GM19193 (cell line): Measurements from ENCODE around the gene MEX3D.

Source experiments
- POLR2A ChIP-seq: IDR thresholded peaks from 4 replicates; pipeline ENCODE4 v1.6.1; 2011; ENCODE audit not compliant: insufficient read depth, insufficient read length; ENCODE audit errors: extremely low read depth

MEX3D gene

DNA sequence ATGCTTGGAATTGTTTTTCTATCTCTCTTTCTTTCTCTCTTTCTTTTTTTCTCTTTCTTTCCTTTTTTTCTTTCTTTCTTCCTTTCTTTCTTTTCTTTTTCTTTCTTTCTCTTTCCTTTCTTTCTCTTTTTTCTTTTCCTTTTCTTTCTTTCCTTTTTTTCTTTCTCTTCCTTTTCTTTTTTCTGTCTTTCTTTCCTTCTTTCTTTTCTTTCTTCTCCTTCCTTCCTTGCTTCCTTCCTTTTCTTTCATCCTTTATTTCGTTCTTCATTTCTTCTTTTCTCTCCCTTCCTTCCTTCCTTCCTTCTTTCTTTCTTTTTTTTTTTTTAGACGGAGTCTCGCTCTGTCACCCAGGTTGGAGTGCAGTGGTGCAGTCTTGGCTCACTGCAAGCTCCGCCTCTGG is 1.9 kb upstream of the MEX3D start:
- no peak for TF ChIP-seq POLR2A

DNA sequence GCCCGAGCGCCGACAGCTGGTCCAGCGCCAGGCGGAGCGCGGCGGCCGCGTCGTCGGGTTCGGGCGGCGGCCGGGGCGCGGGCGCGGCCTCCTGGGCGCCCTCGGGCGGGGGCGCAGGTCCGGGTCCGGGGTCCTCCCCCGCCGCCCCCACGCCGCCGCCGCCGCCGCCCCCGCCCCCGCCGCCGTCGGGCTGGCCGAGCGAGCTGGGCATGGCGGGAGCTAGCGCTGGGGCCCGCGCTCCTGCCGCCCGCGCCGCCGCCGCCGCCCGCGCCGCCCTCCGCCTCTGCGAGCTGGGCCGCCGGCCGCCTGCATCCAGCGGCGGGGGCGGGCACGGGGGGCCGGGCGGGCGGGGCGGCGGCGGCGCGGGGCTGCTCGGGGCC is 287 bp downstream of the MEX3D start:
- no peak for TF ChIP-seq POLR2A

DNA sequence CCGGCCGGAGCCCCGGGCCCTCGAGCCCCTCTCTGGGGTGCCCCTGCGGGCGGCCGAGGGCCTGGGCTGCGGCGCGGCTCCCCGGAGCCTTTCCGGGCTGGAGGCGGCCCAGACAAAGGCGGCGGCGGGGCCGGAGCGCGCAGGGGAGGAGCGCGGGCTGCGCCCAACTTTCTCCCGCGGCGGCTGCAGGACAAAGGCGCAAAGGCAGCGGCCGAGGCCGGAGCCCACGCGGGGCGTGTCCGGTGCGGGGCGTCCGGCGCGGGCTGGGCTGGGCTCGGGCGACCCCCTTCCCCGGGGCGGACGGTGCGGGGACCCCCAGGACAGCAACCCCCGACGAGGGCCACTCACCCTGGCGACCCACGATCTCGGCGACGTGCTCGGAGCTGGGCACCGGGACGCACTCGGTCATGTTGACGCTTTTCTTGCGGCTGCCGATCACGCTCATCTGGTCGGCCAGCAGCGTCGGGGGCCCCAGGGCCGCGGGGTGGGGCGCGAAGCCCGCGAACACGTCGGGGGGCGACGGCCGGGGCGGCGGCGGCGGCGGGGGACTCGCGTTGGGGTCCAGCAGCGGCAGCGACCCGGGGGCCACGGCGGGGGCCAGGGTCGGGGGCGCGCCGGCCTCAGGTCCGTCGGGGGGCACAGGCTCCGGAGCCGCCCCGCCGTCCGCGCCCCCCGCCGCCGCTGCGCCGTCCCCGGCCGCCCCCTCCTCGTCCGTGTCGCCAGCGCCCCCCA is 843 bp downstream of the MEX3D start:
- no peak for TF ChIP-seq POLR2A

DNA sequence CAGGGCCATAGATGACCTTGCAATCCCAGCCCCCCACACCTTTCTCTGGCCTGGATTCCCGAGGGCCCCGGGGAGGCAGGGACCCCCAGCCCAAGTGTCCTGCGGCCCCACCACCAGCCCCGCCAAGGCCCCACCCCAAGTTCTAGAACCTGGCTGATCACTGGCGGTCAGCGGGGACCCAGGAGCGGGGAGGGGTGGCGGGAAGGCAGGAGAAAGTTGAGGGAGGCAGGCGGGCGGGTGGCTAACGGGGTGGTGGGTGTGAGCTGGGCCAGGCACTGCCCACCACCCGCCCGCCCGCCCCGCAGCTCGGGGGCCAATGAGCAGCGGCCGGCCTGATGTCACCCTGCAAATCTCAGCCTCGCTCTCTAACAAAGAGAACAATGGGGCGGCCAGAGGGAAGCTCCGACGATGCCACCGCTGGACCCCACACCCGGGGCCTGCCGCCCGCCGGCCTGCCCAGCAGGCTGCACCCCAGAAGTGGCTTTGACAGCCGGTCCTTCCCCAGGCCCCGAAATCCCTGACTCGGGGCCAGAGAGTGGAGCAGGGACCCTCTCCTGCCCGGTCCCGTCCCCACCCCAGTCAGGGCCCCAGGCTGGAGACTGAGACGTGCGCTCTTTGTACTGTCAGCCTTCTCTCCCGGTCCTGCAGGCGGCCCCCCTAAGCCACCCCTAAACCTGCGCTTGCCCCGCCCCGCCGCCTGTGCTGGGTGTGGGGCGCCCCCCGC is 1.6 kb downstream of the MEX3D start:
- TF ChIP-seq POLR2A: no peak

DNA sequence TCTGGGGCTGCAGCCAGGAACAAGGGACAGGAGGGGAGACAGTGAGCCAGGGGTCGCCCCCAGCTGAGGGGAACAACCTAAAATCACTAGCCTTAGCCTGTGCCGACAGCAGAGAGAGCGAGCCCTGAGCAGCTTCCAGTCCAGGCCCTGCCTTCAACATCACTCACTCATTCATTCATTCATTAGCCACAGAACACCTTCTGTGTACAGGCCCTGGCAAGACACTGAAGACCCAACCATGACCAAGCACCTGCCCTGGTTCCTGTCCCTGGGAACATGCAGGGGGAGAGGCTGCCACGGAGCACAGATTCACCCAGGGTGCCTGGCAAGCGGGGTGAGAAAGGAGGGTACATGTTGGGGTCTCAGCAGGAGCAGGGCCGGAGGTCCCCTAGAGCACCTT is 4.9 kb downstream of the MEX3D start:
- no peak for TF ChIP-seq POLR2A

DNA sequence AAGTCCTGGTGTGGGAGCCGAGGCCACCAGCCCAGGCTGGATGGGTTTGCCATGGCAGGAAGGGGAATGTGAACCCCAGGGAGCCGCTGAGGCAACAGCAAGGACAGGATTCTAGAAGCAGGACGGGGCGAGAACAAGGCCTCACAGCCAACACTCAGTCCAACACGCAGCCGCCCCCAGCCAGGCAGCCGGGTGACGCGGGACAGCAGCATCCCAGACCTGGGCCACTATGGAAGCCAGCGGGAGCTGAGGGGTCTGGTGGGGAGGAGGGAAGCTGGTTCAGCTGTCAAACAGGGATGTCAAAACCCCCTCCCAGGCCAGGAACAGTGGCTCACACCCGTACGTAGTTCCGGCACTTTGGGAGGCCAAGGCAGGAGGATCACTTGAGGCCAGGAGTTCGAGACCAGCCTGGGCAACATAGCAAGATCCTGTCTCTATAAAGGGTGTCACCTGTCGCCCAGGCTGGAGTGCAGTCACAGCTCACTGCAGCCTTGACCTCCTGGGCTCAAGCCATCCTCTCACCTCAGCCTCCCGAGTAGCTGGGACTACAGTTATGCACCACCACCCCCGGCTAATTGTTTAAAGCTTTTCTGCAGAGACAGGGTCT is 6.8 kb downstream of the MEX3D start:
- no peak for TF ChIP-seq POLR2A

DNA sequence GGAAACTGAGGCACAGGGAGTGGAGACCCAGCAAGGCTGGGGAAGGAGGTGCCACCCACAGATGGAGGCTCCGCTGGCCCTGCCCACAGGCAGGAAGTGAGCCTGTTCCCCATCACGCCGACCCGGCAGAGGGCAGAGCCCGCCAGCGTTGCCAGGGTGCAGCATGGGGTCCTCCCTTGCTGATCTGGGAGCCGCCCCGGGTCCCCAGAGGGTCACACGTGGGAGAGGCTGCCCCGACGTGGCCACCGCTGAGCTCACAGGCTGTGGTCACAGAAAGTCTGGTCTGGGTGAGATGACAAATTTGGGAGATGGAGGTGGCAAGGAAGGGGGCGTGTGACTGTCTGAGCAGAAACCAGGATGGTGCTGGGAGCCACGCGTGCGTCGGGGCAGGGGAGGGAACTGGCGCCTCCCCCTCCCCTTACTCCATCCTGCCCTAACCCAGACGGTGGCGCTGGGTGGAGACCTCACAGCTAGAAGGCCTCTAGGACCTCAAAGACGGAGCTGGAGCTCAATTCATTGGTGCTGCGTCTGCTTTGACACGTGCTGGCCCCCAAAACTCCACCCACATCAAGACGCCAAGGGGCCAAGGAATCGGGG is 7.7 kb downstream of the MEX3D start:
- no peak for TF ChIP-seq POLR2A

DNA sequence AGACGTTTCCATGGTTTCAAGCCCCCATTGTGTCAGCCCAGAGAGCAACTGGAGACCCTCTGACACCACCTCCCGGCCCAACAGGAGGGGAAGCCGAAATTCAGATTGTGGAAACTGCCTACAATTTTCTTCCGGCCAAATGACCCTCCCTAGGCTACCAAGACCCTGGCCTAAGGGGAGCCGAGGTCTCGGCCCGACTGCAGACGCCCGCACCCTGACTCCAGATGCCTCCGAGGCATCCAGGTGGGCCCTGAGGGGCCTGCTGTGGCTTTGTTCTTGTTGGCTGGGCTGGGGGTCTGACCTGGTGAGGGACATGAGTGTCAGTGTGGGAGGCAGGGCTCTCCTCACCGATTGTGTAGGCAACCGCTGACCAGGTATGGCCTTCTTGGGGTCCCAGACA is 9.6 kb downstream of the MEX3D start:
- no peak for TF ChIP-seq POLR2A

DNA sequence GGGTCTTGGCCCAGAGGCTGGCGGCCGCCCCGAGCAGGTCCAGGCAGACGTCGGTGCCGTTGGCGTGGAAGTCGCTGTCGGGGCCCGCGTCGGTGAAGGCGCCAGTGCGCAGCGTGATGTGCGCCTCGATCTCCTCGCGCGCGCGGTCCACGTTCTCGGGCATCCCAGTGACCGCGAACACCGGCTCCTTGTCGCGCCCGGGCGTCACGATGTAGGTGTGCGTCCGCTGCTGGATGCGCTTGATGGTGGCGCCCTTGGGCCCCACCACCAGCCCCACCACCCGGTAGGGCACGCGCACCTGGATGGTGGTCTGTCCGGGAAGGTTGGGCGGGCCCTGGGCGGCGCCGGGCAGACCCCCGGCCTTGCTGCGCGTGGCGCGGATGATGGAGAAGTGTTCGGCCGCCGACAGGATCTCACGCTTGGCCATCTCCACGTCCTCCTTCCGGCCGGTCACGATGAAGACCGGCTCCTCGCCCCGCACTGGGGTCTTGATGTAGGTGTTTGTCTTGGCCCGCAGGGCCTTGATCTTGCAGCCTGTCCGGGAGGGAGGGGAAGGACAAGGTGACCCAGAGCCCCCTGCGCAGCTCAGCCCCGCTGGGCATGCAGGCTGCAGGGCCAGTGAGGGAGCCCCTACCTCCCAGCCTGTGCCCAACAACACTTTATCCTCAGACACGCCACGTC is 11.6 kb downstream of the MEX3D start:
- no peak for TF ChIP-seq POLR2A

DNA sequence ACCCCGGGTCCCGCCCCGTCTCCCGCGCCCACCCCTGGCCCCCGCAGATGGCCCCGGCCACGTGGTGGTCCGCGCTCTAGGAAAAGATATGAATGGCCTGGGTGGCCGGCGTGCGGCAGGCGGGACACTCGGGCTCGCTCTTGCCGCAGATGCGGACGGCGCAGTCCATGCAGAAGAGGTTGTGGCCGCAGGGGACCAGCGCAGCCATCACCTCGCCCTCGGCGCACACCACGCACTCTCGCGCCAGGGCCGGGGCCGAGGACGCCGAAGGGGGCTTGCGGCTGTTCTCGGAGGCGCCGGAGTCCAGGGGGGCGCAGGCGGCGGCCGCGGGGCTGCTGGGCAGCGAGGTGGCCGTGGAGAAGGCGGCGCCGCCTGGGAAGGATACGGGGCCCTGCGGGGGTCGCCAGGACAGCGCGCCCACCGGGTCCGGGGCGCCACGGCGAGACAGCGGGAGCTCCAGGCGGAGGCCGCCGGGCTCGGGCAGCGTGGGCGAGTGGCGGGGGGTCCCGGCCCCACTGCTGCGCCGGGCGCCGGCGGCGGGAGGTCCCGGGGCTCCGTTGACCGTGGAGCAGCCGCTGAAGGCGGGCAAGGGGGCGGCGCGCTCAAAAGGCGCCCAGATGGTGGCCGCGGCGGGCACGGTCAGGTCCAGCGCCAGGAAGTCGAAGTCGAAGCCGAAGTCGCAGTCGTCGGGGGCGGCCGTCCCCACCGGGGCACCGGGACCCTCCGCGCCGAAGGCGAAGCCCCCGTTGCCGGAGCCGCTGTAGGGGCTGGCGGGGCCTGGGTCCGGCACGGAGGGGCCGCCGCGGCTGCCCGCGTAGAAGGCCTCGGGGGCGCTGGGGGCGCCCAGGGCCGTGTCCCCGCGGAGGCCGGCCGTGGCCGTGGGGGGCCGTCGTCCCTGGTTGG is 12.4 kb downstream of the MEX3D start:
- no peak for TF ChIP-seq POLR2A

DNA sequence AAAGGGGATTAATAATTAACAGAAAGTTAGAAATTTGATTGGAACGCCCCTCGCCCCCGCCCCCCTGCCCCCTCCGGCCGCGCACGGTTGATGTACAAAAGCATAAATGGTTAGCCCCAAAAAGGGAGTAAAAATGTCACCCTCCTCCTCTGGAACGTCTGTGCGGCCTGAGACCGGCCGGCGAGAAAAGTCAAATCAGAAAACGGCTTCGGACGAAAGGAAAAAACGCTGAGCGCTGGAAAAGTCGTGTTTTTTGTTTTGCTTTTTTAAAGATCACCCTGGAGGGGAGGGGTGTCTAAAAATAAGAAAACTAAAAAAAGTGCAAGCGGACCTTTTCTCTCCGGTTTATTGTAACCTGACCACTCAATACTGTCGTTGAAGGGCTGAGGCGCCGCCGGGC is 13.2 kb downstream of the MEX3D start:
- no peak for TF ChIP-seq POLR2A

DNA sequence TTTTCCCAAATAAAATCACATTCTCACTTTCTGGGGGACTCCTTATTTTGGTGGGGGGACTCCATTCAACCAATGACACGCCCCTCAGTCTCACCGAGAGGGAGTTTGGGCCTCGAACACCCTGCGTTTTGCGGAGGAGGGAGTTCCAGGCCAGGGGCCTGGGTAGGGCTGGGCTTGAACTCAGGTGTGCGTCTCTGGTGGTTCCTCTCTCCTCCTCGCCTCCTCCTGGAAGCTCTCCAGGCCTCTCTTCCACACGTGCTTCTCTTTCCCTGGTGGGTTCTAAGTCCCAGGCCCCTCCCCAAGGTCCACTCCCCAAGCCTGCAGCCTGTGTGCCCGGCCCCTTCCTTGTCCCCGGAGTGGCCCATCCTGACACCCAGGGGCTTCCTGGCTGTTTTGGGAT is 14.7 kb downstream of the MEX3D start:
- no peak for TF ChIP-seq POLR2A

DNA sequence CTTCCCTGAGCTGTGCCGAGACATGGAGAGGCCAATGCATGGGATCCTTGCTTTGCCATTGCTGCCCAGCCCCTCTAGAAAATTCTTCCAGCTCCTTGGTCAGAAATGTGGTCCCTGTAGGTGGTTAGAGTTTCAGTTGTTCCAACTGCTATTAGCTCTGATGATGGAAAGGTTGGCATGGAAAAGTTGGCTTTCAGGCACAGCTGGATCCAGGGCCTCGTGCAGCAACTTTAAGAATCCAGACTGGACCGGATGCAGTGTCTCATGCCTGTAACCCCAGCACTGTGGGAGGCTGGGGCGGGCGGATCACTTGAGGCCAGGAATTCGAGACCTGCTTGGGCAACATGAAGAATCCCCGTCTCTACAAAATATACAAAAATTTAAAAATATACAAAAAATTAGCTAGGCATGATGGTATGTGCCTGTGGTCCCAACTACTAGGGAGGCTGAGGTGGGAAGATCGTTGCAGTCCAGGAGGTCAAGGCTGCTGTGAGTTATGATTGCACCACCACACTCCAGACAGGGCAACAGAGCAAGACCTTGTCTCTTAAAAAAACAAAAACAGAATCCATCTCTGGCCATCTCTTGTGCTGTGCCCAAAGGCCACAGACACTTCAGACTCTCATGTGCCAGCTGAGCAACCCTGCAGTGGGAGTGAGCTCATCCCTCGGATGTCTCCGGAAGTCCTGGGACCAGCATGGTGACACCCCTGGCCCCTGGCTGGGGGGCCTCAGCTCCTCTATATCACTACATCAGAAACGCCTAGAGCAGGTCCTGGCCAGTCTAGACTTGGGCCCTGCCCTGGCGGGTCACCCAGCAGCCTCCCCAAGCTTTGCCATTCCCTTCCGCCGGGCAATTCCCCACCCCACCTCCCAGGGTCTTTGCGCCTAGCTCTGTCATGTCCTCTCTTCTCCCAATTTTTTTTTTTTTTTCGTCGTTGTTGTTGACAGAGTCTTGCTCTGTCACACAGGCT is 16.8 kb downstream of the MEX3D start:
- TF ChIP-seq POLR2A: no peak

DNA sequence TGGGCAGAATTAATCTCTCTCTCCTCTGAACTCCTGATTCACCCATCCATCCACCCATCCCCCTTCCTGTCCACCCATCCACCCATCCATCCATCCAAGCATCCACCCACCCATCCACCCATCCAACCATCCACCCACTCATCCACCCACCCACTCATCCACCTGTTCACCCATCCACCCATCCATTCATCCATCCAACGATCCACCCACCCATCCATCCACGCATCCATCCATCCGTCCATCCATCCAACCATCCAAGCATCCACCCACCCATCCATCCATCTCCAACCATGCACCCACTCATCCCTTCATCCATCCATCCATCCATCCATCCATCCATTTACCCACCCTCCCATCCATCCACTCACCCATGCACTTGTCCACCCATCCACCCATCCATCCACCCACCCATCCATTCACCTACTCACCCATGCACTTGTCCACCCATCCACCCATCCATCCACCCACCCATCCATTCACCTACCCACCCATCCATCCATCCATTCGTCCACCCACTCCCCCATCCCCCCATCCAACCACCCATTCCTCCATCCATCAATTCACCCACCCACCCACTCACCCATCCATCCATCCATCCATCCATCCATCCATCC is 18.7 kb downstream of the MEX3D start:
- no peak for TF ChIP-seq POLR2A
